ENCODE results near the gene CCDC13.

The CCDC13 gene

GRCh38 chr3:42795621-42796181 lies 22.6 kb upstream of the CCDC13 start:
- TF ChIP-seq, protein P1, sequence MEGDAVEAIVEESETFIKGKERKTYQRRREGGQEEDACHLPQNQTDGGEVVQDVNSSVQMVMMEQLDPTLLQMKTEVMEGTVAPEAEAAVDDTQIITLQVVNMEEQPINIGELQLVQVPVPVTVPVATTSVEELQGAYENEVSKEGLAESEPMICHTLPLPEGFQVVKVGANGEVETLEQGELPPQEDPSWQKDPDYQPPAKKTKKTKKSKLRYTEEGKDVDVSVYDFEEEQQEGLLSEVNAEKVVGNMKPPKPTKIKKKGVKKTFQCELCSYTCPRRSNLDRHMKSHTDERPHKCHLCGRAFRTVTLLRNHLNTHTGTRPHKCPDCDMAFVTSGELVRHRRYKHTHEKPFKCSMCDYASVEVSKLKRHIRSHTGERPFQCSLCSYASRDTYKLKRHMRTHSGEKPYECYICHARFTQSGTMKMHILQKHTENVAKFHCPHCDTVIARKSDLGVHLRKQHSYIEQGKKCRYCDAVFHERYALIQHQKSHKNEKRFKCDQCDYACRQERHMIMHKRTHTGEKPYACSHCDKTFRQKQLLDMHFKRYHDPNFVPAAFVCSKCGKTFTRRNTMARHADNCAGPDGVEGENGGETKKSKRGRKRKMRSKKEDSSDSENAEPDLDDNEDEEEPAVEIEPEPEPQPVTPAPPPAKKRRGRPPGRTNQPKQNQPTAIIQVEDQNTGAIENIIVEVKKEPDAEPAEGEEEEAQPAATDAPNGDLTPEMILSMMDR (conservative IDR thresholded peaks at IDR 0.05; ENCODE audit: low read depth, low read length): no peak
- no peak overlapping the region for H3K27ac ChIP-seq
- H3K27me3 ChIP-seq (ENCODE audit: insufficient read depth, low read depth): no peaks in the 10 kb centered on the region
- H3K4me2 ChIP-seq: no peak overlapping the region
- no peaks in the 10 kb centered on the region for H3K4me1 ChIP-seq (ENCODE audit: low read depth, poor library complexity, severe bottlenecking)
- no peaks in the 10 kb centered on the region for H3K79me2 ChIP-seq (ENCODE audit: insufficient read depth, low read depth)
- no peak overlapping the region for H3K4me3 ChIP-seq (IDR thresholded peaks at IDR 0.05; ENCODE audit: insufficient read depth, low read depth, low read length)
- no peak overlapping the region for H3K9ac ChIP-seq
- no peaks in the 10 kb centered on the region for H3K36me3 ChIP-seq (ENCODE audit: insufficient read depth)
- H4K20me1 ChIP-seq (ENCODE audit: insufficient read depth): no peaks in the 10 kb centered on the region
- no peak overlapping the region for H2AFZ ChIP-seq (ENCODE audit: low read depth)

- Histone ChIP-seq H2AFZ (ENCODE audit: low read depth) (no peak overlapping the region), H3K4me1 (ENCODE audit: low read depth, poor library complexity, severe bottlenecking) (no peaks in the 10 kb centered on the region), H3K36me3 (ENCODE audit: insufficient read depth) (no peaks in the 10 kb centered on the region), H3K4me2 (no peak overlapping the region), H3K79me2 (ENCODE audit: insufficient read depth, low read depth) (no peaks in the 10 kb centered on the region), H4K20me1 (ENCODE audit: insufficient read depth) (no peaks in the 10 kb centered on the region), H3K27ac (no peak overlapping the region), H3K27me3 (ENCODE audit: insufficient read depth, low read depth) (no peaks in the 10 kb centered on the region), H3K4me3 (IDR thresholded peaks at IDR 0.05; ENCODE audit: insufficient read depth, low read depth, low read length) (no peak overlapping the region), H3K9ac (no peak overlapping the region)
- TF ChIP-seq, protein P1 (conservative IDR thresholded peaks at IDR 0.05; ENCODE audit: low read depth, low read length): no peak
These were observed 17.7 kb upstream of the CCDC13 start for GRCh38 chr3:42790714-42791229.

GRCh38 chr3:42786631-42787030 lies 13.6 kb upstream of the CCDC13 start:
- H3K4me1 ChIP-seq (ENCODE audit: low read depth, poor library complexity, severe bottlenecking): no peaks in the 10 kb centered on the region
- no peaks in the 10 kb centered on the region for H3K36me3 ChIP-seq (ENCODE audit: insufficient read depth)
- H4K20me1 ChIP-seq (ENCODE audit: insufficient read depth): no peaks in the 10 kb centered on the region

GRCh38 chr3:42786212-42786611 lies 13.2 kb upstream of the CCDC13 start:
- no peaks in the 10 kb centered on the region for H3K36me3 ChIP-seq (ENCODE audit: insufficient read depth)
- H3K79me2 ChIP-seq (ENCODE audit: insufficient read depth, low read depth): no peaks in the 10 kb centered on the region
- H3K27me3 ChIP-seq (ENCODE audit: insufficient read depth, low read depth): no peaks in the 10 kb centered on the region
- H3K4me2 ChIP-seq: no peak overlapping the region
- H3K4me3 ChIP-seq (IDR thresholded peaks at IDR 0.05; ENCODE audit: insufficient read depth, low read depth, low read length): no peak overlapping the region
- TF ChIP-seq, protein P1 (conservative IDR thresholded peaks at IDR 0.05; ENCODE audit: low read depth, low read length): no peak
- H3K4me1 ChIP-seq (ENCODE audit: low read depth, poor library complexity, severe bottlenecking): no peaks in the 10 kb centered on the region
- H3K9ac ChIP-seq: no peak overlapping the region
- H3K27ac ChIP-seq: no peak overlapping the region
- no peaks in the 10 kb centered on the region for H4K20me1 ChIP-seq (ENCODE audit: insufficient read depth)
- no peak overlapping the region for H2AFZ ChIP-seq (ENCODE audit: low read depth)

More at GRCh38 chr3:42786631-42787030, 13.6 kb upstream of the CCDC13 start:
- TF ChIP-seq, protein P1 (conservative IDR thresholded peaks at IDR 0.05; ENCODE audit: low read depth, low read length): no peak
- H3K27me3 ChIP-seq (ENCODE audit: insufficient read depth, low read depth): no peaks in the 10 kb centered on the region
- H3K9ac ChIP-seq: no peak overlapping the region
- no peak overlapping the region for H3K27ac ChIP-seq
- H3K79me2 ChIP-seq (ENCODE audit: insufficient read depth, low read depth): no peaks in the 10 kb centered on the region
- no peak overlapping the region for H3K4me2 ChIP-seq
- H2AFZ ChIP-seq (ENCODE audit: low read depth): no peak overlapping the region
- no peak overlapping the region for H3K4me3 ChIP-seq (IDR thresholded peaks at IDR 0.05; ENCODE audit: insufficient read depth, low read depth, low read length)

All from KMS-11 (cell line).